Measurements from ENCODE around the gene DEUP1.
"Not testable (repeated sequence)": the region's sequence is repeated elsewhere in the genome, so short reads cannot be mapped to it uniquely, and the experiment has no call there.

DEUP1 gene

DNA sequence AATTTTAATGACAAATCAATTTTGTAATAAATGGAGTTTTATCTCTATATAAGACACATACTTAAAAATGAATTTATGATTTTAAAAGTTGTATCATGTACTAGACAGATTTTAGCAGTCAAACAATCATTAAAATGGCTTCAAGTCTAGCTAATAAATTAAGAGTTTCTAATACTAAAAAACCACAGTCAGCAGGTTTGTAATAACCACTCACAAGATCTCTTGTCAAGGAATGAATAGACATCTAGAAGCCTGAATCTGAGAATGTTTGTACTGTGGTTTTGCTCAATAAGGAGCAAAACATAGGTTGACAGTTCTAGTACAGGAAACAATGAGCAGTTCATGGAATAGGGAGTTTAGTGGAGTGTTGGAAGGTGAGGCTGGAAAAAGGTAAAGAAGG lies 81.2 kb downstream of the DEUP1 start:
- H3K4me3 ChIP-seq (ENCODE audit: control insufficient read depth, low read depth, low read length): no peak overlapping the region
- TF ChIP-seq, protein P1, sequence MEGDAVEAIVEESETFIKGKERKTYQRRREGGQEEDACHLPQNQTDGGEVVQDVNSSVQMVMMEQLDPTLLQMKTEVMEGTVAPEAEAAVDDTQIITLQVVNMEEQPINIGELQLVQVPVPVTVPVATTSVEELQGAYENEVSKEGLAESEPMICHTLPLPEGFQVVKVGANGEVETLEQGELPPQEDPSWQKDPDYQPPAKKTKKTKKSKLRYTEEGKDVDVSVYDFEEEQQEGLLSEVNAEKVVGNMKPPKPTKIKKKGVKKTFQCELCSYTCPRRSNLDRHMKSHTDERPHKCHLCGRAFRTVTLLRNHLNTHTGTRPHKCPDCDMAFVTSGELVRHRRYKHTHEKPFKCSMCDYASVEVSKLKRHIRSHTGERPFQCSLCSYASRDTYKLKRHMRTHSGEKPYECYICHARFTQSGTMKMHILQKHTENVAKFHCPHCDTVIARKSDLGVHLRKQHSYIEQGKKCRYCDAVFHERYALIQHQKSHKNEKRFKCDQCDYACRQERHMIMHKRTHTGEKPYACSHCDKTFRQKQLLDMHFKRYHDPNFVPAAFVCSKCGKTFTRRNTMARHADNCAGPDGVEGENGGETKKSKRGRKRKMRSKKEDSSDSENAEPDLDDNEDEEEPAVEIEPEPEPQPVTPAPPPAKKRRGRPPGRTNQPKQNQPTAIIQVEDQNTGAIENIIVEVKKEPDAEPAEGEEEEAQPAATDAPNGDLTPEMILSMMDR (IDR thresholded peaks at IDR 0.05; ENCODE audit: control insufficient read depth, insufficient read depth, low read depth, low read length, missing control alignments): no peak
- no peak for DNase-seq (ENCODE audit: low read depth)

GRCh38 chr11:93432247-93432646 lies 101.7 kb downstream of the DEUP1 start:
- no peak for DNase-seq (ENCODE audit: low read depth)
- no peak overlapping the region for H3K4me3 ChIP-seq (ENCODE audit: control insufficient read depth, low read depth, low read length)
- TF ChIP-seq, protein P1 (IDR thresholded peaks at IDR 0.05; ENCODE audit: control insufficient read depth, insufficient read depth, low read depth, low read length, missing control alignments): no peak

- DNase-seq (ENCODE audit: low read depth); H3K4me3 ChIP-seq (ENCODE audit: control insufficient read depth, low read depth, low read length): not testable (repeated sequence)
Measured at GRCh38 chr11:93443232-93443631, 112.7 kb downstream of the DEUP1 start.

GRCh38 chr11:93444617-93445073 lies 114.1 kb downstream of the DEUP1 start:
- H3K4me3 ChIP-seq (ENCODE audit: control insufficient read depth, low read depth, low read length): no peak overlapping the region
- DNase-seq (ENCODE audit: low read depth): no peak
- TF ChIP-seq, protein P1 (IDR thresholded peaks at IDR 0.05; ENCODE audit: control insufficient read depth, insufficient read depth, low read depth, low read length, missing control alignments): no peak

DNA sequence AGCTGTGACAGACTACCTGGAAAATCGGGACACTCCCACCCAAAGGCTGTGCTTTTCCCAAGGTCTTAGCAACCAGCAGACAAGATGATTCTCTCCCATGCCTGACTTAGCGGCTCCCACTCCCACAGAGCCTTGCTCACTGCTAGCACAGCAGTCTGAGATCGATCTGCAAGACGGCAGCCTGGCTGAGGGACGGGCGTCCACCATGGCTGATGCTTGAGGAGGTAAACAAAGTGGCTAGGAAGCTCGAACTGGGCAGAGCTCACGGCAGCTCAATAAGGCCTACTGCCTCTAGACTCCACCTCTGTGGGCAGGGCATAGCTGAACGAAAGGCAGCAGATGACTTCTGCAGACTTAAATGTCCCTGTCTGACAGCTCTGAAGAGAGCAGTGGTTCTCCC lies 127.7 kb downstream of the DEUP1 start:
- DNase-seq (ENCODE audit: low read depth): no peak
- TF ChIP-seq, protein P1 (IDR thresholded peaks at IDR 0.05; ENCODE audit: control insufficient read depth, insufficient read depth, low read depth, low read length, missing control alignments): no peak
- no peak overlapping the region for H3K4me3 ChIP-seq (ENCODE audit: control insufficient read depth, low read depth, low read length)

DNA sequence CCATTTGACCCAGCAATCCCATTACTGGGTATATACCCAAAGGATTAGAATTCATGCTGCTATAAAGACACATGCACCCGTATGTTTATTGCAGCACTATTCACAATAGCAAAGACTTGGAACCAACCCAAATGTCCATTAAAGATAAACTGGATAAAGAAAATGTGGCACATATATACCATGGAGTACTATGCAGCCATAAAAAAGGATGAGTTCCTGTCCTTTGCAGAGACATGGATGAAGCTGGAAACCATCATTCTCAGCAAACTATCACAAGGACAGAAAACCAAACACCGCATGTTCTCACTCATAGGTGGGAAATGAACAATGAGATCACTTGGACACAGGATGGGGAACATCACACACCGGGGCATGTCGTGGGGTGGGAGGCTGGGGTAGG lies 133.1 kb downstream of the DEUP1 start:
- not testable (repeated sequence) for H3K4me3 ChIP-seq (ENCODE audit: control insufficient read depth, low read depth, low read length); DNase-seq (ENCODE audit: low read depth)

GRCh38 chr11:93464927-93465540 lies 134.5 kb downstream of the DEUP1 start:
- DNase-seq (ENCODE audit: low read depth): no peak
- no peak overlapping the region for H3K4me3 ChIP-seq (ENCODE audit: control insufficient read depth, low read depth, low read length)
- TF ChIP-seq, protein P1 (IDR thresholded peaks at IDR 0.05; ENCODE audit: control insufficient read depth, insufficient read depth, low read depth, low read length, missing control alignments): no peak

- no peak for DNase-seq (ENCODE audit: low read depth)
- H3K4me3 ChIP-seq (ENCODE audit: control insufficient read depth, low read depth, low read length): no peak overlapping the region
- TF ChIP-seq, protein P1 (IDR thresholded peaks at IDR 0.05; ENCODE audit: control insufficient read depth, insufficient read depth, low read depth, low read length, missing control alignments): no peak
Measured at GRCh38 chr11:93467054-93467453, 136.5 kb downstream of the DEUP1 start.

Measured in AG09309 (cell line).